ENCODE results near the gene SPG7.

DNA sequence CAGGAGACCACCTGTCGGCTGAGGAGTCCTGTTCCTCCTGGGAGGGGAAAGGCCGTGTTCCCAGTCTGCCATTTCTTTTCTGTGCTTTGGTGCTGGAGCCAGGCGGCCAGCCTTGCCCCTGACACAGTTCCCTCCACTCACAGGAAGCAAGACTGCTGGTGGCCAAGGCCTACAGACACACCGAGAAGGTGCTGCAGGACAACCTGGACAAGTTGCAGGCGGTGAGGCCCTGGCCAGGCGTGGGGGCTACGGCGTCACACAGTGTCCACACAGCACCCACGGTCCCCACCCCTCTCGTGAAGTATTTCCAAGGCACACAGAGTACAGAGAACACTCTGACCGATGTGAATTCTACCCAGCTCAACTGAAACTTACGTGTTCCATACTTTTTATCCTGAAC lies 46.1 kb downstream of the SPG7 start:
- no peak for TF ChIP-seq CTCF (conservative IDR thresholded peaks at IDR 0.05 in 1 of 2, IDR thresholded peaks at IDR 0.05 in 1 of 2; ENCODE audit: low read depth in 1 of 2, low read length in 2 of 2)
- no peak for TF ChIP-seq EZH2 (IDR thresholded peaks at IDR 0.05; ENCODE audit: low read length, missing control alignments)
